Measurements from ENCODE around the gene STC2. TPM values are rescaled to one million over a fixed set of nuclear protein-coding genes. Genes with fewer than 3 reads are reported as not detected.

Gene STC2
- total and polyA plus RNA-seq, 10 of the 15 experiments (the other 5 are each of a cell fraction or from before 2014, with no cell fraction given): 0.05 to 4.8 (median 2.0) TPM

- no peak for TF ChIP-seq ZBTB40 (IDR thresholded peaks at IDR 0.05; ENCODE audit: borderline replicate concordance)
- no peak for TF ChIP-seq RFX5 (IDR thresholded peaks at IDR 0.05; ENCODE audit: low read depth, low read length)
- no peak for TF ChIP-seq LARP7 (IDR thresholded peaks at IDR 0.05)
These were observed 14.8 kb downstream of the STC2 start (continued) for GRCh38 chr5:173313351-173313801.

GRCh38 chr5:173312821-173313220 lies 15.4 kb downstream of the STC2 start:
- no peaks in the 10 kb centered on the region for H3K79me2 ChIP-seq (ENCODE audit: control insufficient read depth, insufficient read depth, low read length)
- ChIA-PET SMC1A (ENCODE audit: uncharacterized antibody, unreplicated experiment) (no interaction called here), POLR2A (no interaction called here), CTCF (interaction anchor here (0.6 to 1.3 kb wide), 4 partner anchors 16 to 636 kb away, joined by 3 to 4 read pairs (median 3); no protein-coding TSS in a partner anchor), RAD21 (ENCODE audit: unreplicated experiment) (no interaction called here)
- in situ Hi-C loops (cut with MboI) (no loop called here), intact Hi-C loops (cut with micrococcal nuclease; ENCODE audit: unreplicated experiment) (no loop called here)
- H4K20me1 ChIP-seq (ENCODE audit: control insufficient read depth, insufficient read depth): no peaks in the 10 kb centered on the region
- BruUV-seq (replicated peaks): no TSS peak
- no peaks in the 10 kb centered on the region for H3K4me1 ChIP-seq (ENCODE audit: control insufficient read depth, insufficient read depth, low read length)
- H3K4me2 ChIP-seq (ENCODE audit: control insufficient read depth, insufficient read depth): no peak overlapping the region
- no peak overlapping the region for H3K4me3 ChIP-seq
- H3K9me3 ChIP-seq (replicated peaks; ENCODE audit: control insufficient read depth, insufficient read depth, low read length): peaks cover 4% of the 10 kb centered on the region; the same call in 1 of the 3 replicates
- WGBS (ENCODE audit: insufficient coverage, insufficient replicate concordance, low lambda C conversion rate, missing lambda C conversion rate): 23% methylated on average over 3 of the region's 3 CpGs
- no peak overlapping the region for H3K9ac ChIP-seq (ENCODE audit: control insufficient read depth, insufficient read depth, low read length)
- no peak for TF ChIP-seq NRF1 (conservative IDR thresholded peaks at IDR 0.05; ENCODE audit: low read depth, low read length)
- TF ChIP-seq MTA2 (IDR thresholded peaks at IDR 0.05; ENCODE audit: low read depth): no peak
- no peak for TF ChIP-seq TARDBP (IDR thresholded peaks at IDR 0.05; ENCODE audit: borderline replicate concordance)
- no peak for TF ChIP-seq SUPT20H (IDR thresholded peaks at IDR 0.05; ENCODE audit: borderline replicate concordance, control insufficient read depth, low read depth, low read length)
- TF ChIP-seq TBL1XR1 (IDR thresholded peaks at IDR 0.05; ENCODE audit: low read depth, low read length): no peak
- no peak for TF ChIP-seq BACH1 (IDR thresholded peaks at IDR 0.05; ENCODE audit: borderline replicate concordance)
- no peak for TF ChIP-seq LARP7 (IDR thresholded peaks at IDR 0.05)
- TF ChIP-seq NFIC (IDR thresholded peaks at IDR 0.05; ENCODE audit: low read depth, low read length): no peak
- no peak for TF ChIP-seq WRNIP1 (IDR thresholded peaks at IDR 0.05; ENCODE audit: borderline replicate concordance, low read depth, low read length)
- ATAC-seq: no peak
- no peaks in the 10 kb centered on the region for H3K36me3 ChIP-seq (ENCODE audit: control insufficient read depth in 2 of 2, insufficient read depth in 2 of 2, low read length in 1 of 2)
- no peak for DNase-seq (ENCODE audit: low read depth, low spot score)
- H3K27ac ChIP-seq (ENCODE audit: control insufficient read depth, insufficient read depth): no peak overlapping the region
- H2AFZ ChIP-seq (ENCODE audit: control insufficient read depth, low read depth, low read length): no peak overlapping the region
- H3K27me3 ChIP-seq (replicated peaks in 1 of 2; ENCODE audit: control insufficient read depth in 2 of 2, insufficient read depth in 2 of 2, low read length in 1 of 2): peaks cover 0 to 3% of the 10 kb centered on the region in 2 experiments; a peak in 3 of 4 replicates
- FAIRE-seq: no peak

Data from GM12878 (cell line).